SU-DHL-6 (cell line): ENCODE data around the gene ITGA6.

Source experiments
- H2AFZ ChIP-seq: fragments of 200-600 bp; sonication (generic); 2 replicates; pipeline ENCODE4 v1.6.1; 2014; ENCODE audit warnings: low read depth, mild to moderate bottlenecking, moderate library complexity, mixed read lengths, antibody characterized with exemption, low read length; ENCODE audit not compliant: severe bottlenecking
- H3F3A ChIP-seq: fragments of 200-600 bp; shearing (Covaris generic); 2 replicates; pipeline ENCODE4 v1.6.0; 2016; ENCODE audit warnings: antibody characterized with exemption, mild to moderate bottlenecking; ENCODE audit not compliant: insufficient read depth
- H3K27ac ChIP-seq: fragments of 200-600 bp; sonication (generic); 2 replicates; pipeline ENCODE4 v1.5.1; 2016; ENCODE audit warnings: low read depth, mild to moderate bottlenecking, low read length, moderate library complexity, mixed read lengths
- H3K27me3 ChIP-seq: fragments of 200-600 bp; sonication (generic), shearing (Covaris generic); 2 replicates; pipeline ENCODE4 v1.6.0; 2014; ENCODE audit warnings: mild to moderate bottlenecking, low read length
- H3K36me3 ChIP-seq: fragments of 200-600 bp; sonication (generic); 2 replicates; pipeline ENCODE4 v1.6.1; 2014; ENCODE audit warnings: mild to moderate bottlenecking, low read length, mixed read lengths
- H3K4me2 ChIP-seq: fragments of 300-600, 200-600 bp; shearing (Covaris generic), sonication (generic); 2 replicates; pipeline ENCODE4 v1.6.0; 2014; ENCODE audit warnings: low read length, low read depth, mild to moderate bottlenecking; ENCODE audit not compliant: poor library complexity, severe bottlenecking
- H3K4me3 ChIP-seq: fragments of 200-600 bp; sonication (generic); 2 replicates; pipeline ENCODE4 v1.5.1; 2014; ENCODE audit warnings: antibody characterized with exemption, low read length, mild to moderate bottlenecking, mixed read lengths; ENCODE audit not compliant: insufficient read depth, poor library complexity, severe bottlenecking
- H3K79me2 ChIP-seq: fragments of 200-600 bp; sonication (generic); 2 replicates; pipeline ENCODE4 v1.6.1; 2014; ENCODE audit warnings: mild to moderate bottlenecking, low read length, moderate library complexity; ENCODE audit not compliant: insufficient read depth
- H3K9ac ChIP-seq: fragments of 200-600 bp; sonication (generic); 2 replicates; pipeline ENCODE4 v1.7.0; 2014; ENCODE audit warnings: mild to moderate bottlenecking, low read length
- H3K9me2 ChIP-seq: fragments of 200-600 bp; sonication (generic); replicated peaks from 2 replicates; pipeline ENCODE4 v1.6.1; 2014; ENCODE audit warnings: low read length; ENCODE audit not compliant: insufficient read depth
- H3K9me3 ChIP-seq: fragments of 200-600 bp; sonication (generic); 2 replicates; pipeline ENCODE4 v1.6.1; 2014; ENCODE audit warnings: low read length, mixed read lengths; ENCODE audit not compliant: insufficient read depth
- H4K20me1 ChIP-seq: fragments of 200-600 bp; sonication (generic); 2 replicates; pipeline ENCODE4 v1.6.1; 2014; ENCODE audit warnings: low read depth, mild to moderate bottlenecking, antibody characterized with exemption, low read length, moderate library complexity, mixed read lengths
- EZH2phosphoT487 ChIP-seq: fragments of 200-600 bp; sonication (generic), shearing (Covaris generic); conservative IDR thresholded peaks from 2 replicates; pipeline ENCODE4 v1.6.1; 2018; ENCODE audit warnings: mild to moderate bottlenecking, antibody characterized with exemption, low read length, moderate library complexity, mixed read lengths
- TF ChIP-seq, protein P1 (sequence below): fragments of 200-600 bp; sonication (generic); IDR thresholded peaks from one replicate; pipeline ENCODE4 v1.5.1; 2017; ENCODE audit warnings: antibody characterized with exemption, mild to moderate bottlenecking, low read length, moderate library complexity; ENCODE audit not compliant: insufficient read depth, poor library complexity, severe bottlenecking

ITGA6 gene

DNA sequence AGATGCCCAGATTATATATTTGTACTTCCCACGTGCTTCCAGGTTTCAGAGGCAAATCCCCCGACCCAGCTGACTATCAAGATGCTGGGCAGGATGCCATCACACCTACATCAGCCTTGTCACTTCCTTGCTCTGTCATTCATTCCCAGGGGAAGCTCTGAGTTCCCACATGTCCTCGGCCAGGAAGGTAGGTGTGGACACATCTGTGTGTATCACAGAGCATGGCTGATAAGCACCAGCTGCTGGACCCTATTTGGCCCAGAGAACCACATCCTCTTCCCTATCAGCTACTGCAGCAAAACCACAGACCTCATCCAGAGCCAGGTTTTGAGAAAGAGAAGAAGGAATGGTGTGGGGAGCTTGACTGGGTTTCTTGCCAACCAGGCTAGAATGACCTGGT, 31.9 kb upstream of the ITGA6 start:
- H3K9ac ChIP-seq: no peak overlapping the region
- H3K27me3 ChIP-seq: no peaks in the 10 kb centered on the region
- H3K27ac ChIP-seq: no peak overlapping the region
- no peaks in the 10 kb centered on the region for H3K9me3 ChIP-seq
- no peaks in the 10 kb centered on the region for H3F3A ChIP-seq
- TF ChIP-seq, protein P1, sequence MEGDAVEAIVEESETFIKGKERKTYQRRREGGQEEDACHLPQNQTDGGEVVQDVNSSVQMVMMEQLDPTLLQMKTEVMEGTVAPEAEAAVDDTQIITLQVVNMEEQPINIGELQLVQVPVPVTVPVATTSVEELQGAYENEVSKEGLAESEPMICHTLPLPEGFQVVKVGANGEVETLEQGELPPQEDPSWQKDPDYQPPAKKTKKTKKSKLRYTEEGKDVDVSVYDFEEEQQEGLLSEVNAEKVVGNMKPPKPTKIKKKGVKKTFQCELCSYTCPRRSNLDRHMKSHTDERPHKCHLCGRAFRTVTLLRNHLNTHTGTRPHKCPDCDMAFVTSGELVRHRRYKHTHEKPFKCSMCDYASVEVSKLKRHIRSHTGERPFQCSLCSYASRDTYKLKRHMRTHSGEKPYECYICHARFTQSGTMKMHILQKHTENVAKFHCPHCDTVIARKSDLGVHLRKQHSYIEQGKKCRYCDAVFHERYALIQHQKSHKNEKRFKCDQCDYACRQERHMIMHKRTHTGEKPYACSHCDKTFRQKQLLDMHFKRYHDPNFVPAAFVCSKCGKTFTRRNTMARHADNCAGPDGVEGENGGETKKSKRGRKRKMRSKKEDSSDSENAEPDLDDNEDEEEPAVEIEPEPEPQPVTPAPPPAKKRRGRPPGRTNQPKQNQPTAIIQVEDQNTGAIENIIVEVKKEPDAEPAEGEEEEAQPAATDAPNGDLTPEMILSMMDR: no peak
- TF ChIP-seq EZH2phosphoT487: no peak
- no peaks in the 10 kb centered on the region for H3K79me2 ChIP-seq
- H4K20me1 ChIP-seq: no peaks in the 10 kb centered on the region
- H2AFZ ChIP-seq: no peak overlapping the region
- H3K9me2 ChIP-seq: no peaks in the 10 kb centered on the region
- no peak overlapping the region for H3K4me3 ChIP-seq
- no peaks in the 10 kb centered on the region for H3K36me3 ChIP-seq
- H3K4me2 ChIP-seq: no peak overlapping the region

DNA sequence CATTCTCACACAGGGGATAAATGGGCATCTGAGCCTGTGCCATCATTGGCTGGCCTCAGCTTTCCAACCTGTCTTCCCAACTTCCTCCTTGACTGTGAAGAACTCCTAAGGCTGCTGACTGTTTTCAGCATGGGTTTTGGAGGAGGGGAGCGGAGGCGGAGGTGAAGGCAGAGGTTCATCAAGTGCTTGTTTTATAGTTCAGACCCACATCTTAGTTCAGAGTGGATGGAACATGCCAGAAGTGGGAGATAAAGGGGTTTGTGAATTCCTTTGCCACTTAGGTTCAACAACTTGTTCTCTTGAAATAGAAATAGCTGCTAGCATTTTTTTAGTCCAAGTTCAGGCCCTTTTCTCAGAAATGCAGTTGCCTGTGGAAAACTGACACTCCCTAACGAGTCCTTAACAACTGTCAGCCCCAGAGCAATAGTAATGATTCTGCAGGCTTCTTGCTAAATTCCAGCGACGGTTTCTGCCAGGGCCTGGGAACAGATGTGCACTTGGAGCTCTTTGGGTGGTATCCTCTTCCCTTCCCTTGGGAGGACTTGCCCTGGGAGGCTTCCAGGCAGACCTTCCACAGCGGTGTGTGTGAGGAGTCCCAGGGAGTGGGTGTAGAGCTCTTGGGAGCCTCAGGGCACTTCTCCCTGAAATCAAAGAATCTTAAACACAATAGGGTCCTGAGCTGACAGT, 30.1 kb upstream of the ITGA6 start:
- Histone ChIP-seq H3K4me2 (no peak overlapping the region), H3K27ac (no peak overlapping the region), H4K20me1 (no peaks in the 10 kb centered on the region)

GRCh38 chr2:172398440-172398839, 28.9 kb upstream of the ITGA6 start:
- H2AFZ ChIP-seq: no peak overlapping the region
- no peak overlapping the region for H3K27ac ChIP-seq
- no peak overlapping the region for H3K4me2 ChIP-seq
- H3K4me3 ChIP-seq: no peak overlapping the region
- H3K79me2 ChIP-seq: no peaks in the 10 kb centered on the region
- no peaks in the 10 kb centered on the region for H4K20me1 ChIP-seq
- no peaks in the 10 kb centered on the region for H3K27me3 ChIP-seq
- no peaks in the 10 kb centered on the region for H3F3A ChIP-seq
- no peaks in the 10 kb centered on the region for H3K36me3 ChIP-seq
- H3K9ac ChIP-seq: no peak overlapping the region
- no peak for TF ChIP-seq EZH2phosphoT487
- TF ChIP-seq, protein P1: no peak
- no peaks in the 10 kb centered on the region for H3K9me2 ChIP-seq
- no peaks in the 10 kb centered on the region for H3K9me3 ChIP-seq

More for the DNA sequence above, 30.1 kb upstream of the ITGA6 start:
- Histone ChIP-seq H3K4me3 (no peak overlapping the region), H3K9ac (no peak overlapping the region), H3K79me2 (no peaks in the 10 kb centered on the region), H2AFZ (no peak overlapping the region), H3K9me2 (no peaks in the 10 kb centered on the region), H3K9me3 (no peaks in the 10 kb centered on the region), H3K36me3 (no peaks in the 10 kb centered on the region), H3K27me3 (no peaks in the 10 kb centered on the region), H3F3A (no peaks in the 10 kb centered on the region)
- no peak for TF ChIP-seq EZH2phosphoT487
- TF ChIP-seq, protein P1: no peak
